GM08714 (cell line): ENCODE data around the gene HOXC5.

Source experiments
- H3K4me3 ChIP-seq: fragments of 200-500 bp; sonication (Bioruptor generic); 2 replicates; pipeline ENCODE4 v1.5.1; 2014; ENCODE audit warnings: mild to moderate bottlenecking, low read length, inconsistent platforms
- ZNF274 ChIP-seq: IDR thresholded peaks from 2 replicates; pipeline ENCODE4 v1.6.1; 2012; ENCODE audit warnings: mild to moderate bottlenecking, low read depth, low read length

The HOXC5 gene

GRCh38 chr12:54032627-54033100 lies at the start of gene HOXC5:
Gene HOXC5, plus strand, starts transcription at chr12:54033050. Its CDS starts 73 bp downstream, at chr12:54033123.
- no peak for TF ChIP-seq ZNF274

GRCh38 chr12:53983568-53983949 lies 49.3 kb upstream of the HOXC5 start:
- H3K4me3 ChIP-seq = no peak overlapping the region
- no peak for TF ChIP-seq ZNF274

More at GRCh38 chr12:54032627-54033100, at the start of gene HOXC5:
- no peak within 1 kb of the TSS for H3K4me3 ChIP-seq

DNA sequence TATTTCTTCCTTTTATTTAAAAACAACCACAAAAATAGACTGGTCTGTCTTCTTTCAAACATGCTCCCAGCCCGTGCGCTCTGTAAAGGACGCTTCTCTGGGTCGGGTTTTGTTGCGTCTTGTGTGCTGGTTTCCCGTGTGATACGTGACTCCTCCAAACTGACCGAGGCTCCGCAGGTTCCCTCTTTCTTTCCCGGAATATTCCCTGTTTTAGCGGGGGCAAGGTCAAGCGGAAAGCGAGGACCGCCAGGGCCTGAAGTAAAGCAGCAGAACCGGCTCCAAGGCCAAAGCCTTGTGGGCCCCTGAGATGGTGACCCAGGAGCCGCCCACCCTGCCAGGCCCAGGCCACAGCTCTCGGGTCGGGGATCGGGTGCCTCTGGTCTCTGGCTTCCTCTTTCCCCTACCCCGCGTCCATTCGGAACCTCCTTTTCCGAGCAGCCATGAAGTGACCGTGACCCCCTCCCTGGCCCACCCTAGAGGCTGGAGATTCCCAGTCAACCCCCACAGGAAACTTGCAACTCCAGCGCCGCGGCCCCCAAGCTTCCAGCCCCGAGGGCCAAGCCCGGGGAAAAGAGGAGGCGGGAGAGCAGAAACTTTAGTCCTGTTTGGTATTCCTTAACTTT lies 48.8 kb upstream of the HOXC5 start:
- no peak for TF ChIP-seq ZNF274
- no peak overlapping the region for H3K4me3 ChIP-seq

- no peak for TF ChIP-seq ZNF274
- no peak within 1 kb of the TSS for H3K4me3 ChIP-seq
Observed at GRCh38 chr12:53984901-53985691, 47.8 kb upstream of the HOXC5 start, which contains the start of gene HOXC10. Gene HOXC10, plus strand, starts transcription at chr12:53985146. Its CDS starts 114 bp downstream, at chr12:53985260.

DNA sequence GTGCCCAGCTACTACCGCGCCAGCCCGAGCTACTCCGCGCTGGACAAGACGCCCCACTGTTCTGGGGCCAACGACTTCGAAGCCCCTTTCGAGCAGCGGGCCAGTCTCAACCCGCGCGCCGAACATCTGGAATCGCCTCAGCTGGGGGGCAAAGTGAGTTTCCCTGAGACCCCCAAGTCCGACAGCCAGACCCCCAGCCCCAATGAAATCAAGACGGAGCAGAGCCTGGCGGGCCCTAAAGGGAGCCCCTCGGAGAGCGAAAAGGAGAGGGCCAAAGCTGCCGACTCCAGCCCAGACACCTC lies 47.2 kb upstream of the HOXC5 start:
- no peak overlapping the region for H3K4me3 ChIP-seq

DNA sequence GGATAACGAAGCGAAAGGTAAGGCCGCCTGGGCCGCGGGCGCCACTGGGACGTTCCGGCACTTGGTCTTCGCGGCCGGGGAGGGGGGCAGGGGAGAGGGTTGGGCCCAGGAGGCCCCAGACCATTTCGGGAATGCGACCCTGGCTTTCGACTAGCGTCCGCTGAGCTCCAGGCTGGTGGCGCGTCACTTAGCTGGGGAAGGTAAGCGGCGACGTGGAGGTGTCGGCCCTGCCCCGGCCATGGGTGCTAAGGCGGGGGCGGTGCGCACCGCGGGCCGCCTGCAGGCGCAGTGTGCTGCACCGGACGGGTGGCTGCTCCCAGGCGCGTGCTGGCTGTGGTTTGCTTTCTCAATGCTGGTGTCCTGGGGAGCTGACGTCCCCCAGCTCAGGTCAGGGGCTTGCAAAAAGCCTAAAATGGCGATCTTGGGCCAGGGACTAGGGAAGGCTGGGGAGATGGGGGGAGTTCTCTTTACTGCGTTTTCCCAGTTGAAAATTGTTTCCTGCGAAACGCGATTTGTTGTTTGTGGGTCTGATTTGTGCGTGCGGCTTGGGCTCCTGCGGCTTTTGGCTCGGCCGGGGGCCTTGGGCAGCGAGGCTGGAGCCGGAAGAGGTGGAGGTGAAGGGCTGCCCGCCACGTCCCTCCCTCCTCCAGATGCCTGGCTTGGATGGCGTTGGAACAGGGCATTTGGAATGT lies 46.7 kb upstream of the HOXC5 start:
- no peak for TF ChIP-seq ZNF274
- no peak overlapping the region for H3K4me3 ChIP-seq

More for the DNA sequence above, 47.2 kb upstream of the HOXC5 start:
- TF ChIP-seq ZNF274 = no peak

- no peak for TF ChIP-seq ZNF274
- H3K4me3 ChIP-seq = no peak overlapping the region
Observed at GRCh38 chr12:53986686-53987483, 46.0 kb upstream of the HOXC5 start.

- no peak for TF ChIP-seq ZNF274
- H3K4me3 ChIP-seq = no peak overlapping the region
Observed at GRCh38 chr12:53987787-53988230, 45.0 kb upstream of the HOXC5 start.

GRCh38 chr12:53988541-53989226 lies 44.2 kb upstream of the HOXC5 start:
- no peak for TF ChIP-seq ZNF274
- H3K4me3 ChIP-seq = no peak overlapping the region

DNA sequence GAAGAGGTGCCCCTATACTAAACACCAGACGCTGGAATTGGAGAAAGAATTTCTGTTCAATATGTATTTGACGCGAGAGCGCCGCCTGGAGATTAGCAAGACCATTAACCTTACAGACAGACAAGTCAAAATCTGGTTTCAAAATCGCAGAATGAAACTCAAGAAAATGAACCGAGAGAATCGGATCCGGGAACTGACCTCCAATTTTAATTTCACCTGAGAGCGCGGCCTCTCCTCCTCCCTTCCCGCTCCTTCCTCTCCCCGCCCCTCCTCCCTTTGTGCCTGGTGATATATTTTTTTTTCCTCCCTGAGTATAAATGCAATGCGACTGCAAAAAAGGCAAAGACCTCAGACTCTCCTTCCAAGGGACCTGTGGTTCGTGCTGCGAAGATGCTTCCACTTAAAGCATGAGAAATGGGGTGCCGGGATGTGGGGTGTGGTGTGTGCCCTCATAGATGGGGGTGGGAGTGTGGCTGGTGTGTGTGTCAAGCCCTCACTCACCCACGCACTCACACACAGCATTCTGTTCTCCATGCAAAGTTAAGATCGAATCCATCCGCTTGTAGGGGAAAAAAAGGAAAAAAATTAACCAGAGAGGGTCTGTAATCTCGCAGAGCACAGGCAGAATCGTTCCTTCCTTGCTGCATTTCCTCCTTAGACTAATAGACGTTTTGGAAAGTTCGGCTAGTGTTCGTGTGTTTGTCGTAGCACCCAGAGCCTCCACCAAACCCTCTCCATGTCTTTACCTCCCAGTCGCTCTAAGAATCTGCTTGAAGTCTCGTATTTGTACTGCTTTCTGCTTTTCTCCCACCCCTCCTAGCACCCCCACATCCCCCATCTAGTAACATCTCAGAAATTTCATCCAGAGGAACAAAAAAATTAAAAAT lies 43.4 kb upstream of the HOXC5 start:
- TF ChIP-seq ZNF274 = no peak

GRCh38 chr12:53990311-53991076 lies 42.4 kb upstream of the HOXC5 start:
- H3K4me3 ChIP-seq = no peak overlapping the region
- TF ChIP-seq ZNF274 = no peak

More for the DNA sequence above, 43.4 kb upstream of the HOXC5 start:
- no peak overlapping the region for H3K4me3 ChIP-seq

- H3K4me3 ChIP-seq = no peak overlapping the region
- TF ChIP-seq ZNF274 = no peak
Observed at GRCh38 chr12:53991077-53991460, 41.8 kb upstream of the HOXC5 start.
